Mesenchymal stem cell (in vitro differentiated cells and primary cell): Measurements from ENCODE around the gene DTX4.

ENCODE experiments used
- DNase-seq: peaks from one replicate; pipeline ENCODE4 v3.0.0-alpha.2; 2013
- H2AFZ ChIP-seq: one replicate; pipeline ENCODE4 v1.6.1; 2013; ENCODE audit warnings: low read depth, mild to moderate bottlenecking, control low read depth, inconsistent platforms, low read length, moderate library complexity
- H2AK5ac ChIP-seq: 2 replicates; pipeline ENCODE4 v1.6.1; 2013; ENCODE audit warnings: low read length, moderate library complexity, mild to moderate bottlenecking, inconsistent platforms; ENCODE audit not compliant: severe bottlenecking
- H2BK120ac ChIP-seq: one replicate; pipeline ENCODE4 v1.6.1; 2013; ENCODE audit warnings: low read depth, mild to moderate bottlenecking, inconsistent platforms, low read length, moderate library complexity
- H2BK12ac ChIP-seq, 2 experiments: one replicate each; pipeline ENCODE4 v1.6.1; 2013; ENCODE audit warnings: inconsistent platforms in 2 of 2, low read length in 2 of 2, mild to moderate bottlenecking in 2 of 2, moderate library complexity in 2 of 2, control low read depth in 1 of 2
- H2BK15ac ChIP-seq: one replicate; pipeline ENCODE4 v1.6.1; 2013; ENCODE audit warnings: mild to moderate bottlenecking, low read depth, inconsistent platforms; ENCODE audit not compliant: poor library complexity, severe bottlenecking
- H2BK5ac ChIP-seq: 2 replicates; pipeline ENCODE4 v1.6.1; 2013; ENCODE audit warnings: low read depth, mild to moderate bottlenecking, low read length, control low read depth, inconsistent platforms; ENCODE audit not compliant: poor library complexity, severe bottlenecking
- H3K14ac ChIP-seq, 2 experiments: one replicate each; pipeline ENCODE4 v1.6.1; 2013; ENCODE audit warnings: inconsistent platforms in 2 of 2, low read length in 2 of 2, control low read depth in 1 of 2, mild to moderate bottlenecking in 1 of 2, moderate library complexity in 1 of 2
- H3K18ac ChIP-seq, 2 experiments: one replicate each; pipeline ENCODE4 v1.6.1; 2013; ENCODE audit warnings: inconsistent platforms in 2 of 2, low read length in 2 of 2, control low read depth in 1 of 2, low read depth in 1 of 2, mild to moderate bottlenecking in 1 of 2
- H3K23ac ChIP-seq, 2 experiments: one replicate each; pipeline ENCODE4 v1.6.1; 2013; ENCODE audit warnings: inconsistent platforms in 2 of 2, low read length in 2 of 2, mild to moderate bottlenecking in 2 of 2, moderate library complexity in 2 of 2, control low read depth in 1 of 2
- H3K27ac ChIP-seq: 2 replicates; pipeline ENCODE4 v1.5.1; 2013; ENCODE audit warnings: mild to moderate bottlenecking, moderate library complexity, low read length, control low read depth, inconsistent platforms; ENCODE audit not compliant: poor library complexity, severe bottlenecking
- H3K27me3 ChIP-seq, 2 experiments: 2 replicates each; pipeline versions ENCODE4 v1.6.1 to v1.7.0; 2013; ENCODE audit warnings: low read length in 2 of 2, mild to moderate bottlenecking in 2 of 2, moderate library complexity in 2 of 2, control low read depth in 1 of 2, inconsistent platforms in 1 of 2; ENCODE audit not compliant: control insufficient read depth in 1 of 2, insufficient read depth in 1 of 2
- H3K36me3 ChIP-seq, 2 experiments: 2 replicates each; pipeline versions ENCODE4 v1.6.1 to v1.7.0; 2013; ENCODE audit warnings: low read length in 2 of 2, control low read depth in 1 of 2, inconsistent platforms in 1 of 2, low read depth in 1 of 2, mild to moderate bottlenecking in 1 of 2; ENCODE audit not compliant: insufficient read depth in 2 of 2, control insufficient read depth in 1 of 2
- H3K4ac ChIP-seq, 2 experiments: one replicate each; pipeline ENCODE4 v1.6.1; 2013; ENCODE audit warnings: inconsistent platforms in 2 of 2, low read length in 2 of 2, mild to moderate bottlenecking in 2 of 2, moderate library complexity in 2 of 2, control low read depth in 1 of 2, low read depth in 1 of 2
- H3K4me1 ChIP-seq: 2 replicates; pipeline ENCODE4 v1.6.1; 2013; ENCODE audit warnings: low read depth, low read length, control low read depth; ENCODE audit not compliant: control insufficient read depth, insufficient read depth
- H3K4me2 ChIP-seq: 2 replicates; pipeline ENCODE4 v1.6.1; 2013; ENCODE audit warnings: low read length, mild to moderate bottlenecking, inconsistent platforms; ENCODE audit not compliant: poor library complexity, severe bottlenecking
- H3K4me3 ChIP-seq, 2 experiments: 2 replicates each; pipeline versions ENCODE4 v1.5.1 to v1.7.0; 2013; ENCODE audit warnings: low read length in 2 of 2, mild to moderate bottlenecking in 2 of 2, control low read depth in 1 of 2, low read depth in 1 of 2; ENCODE audit not compliant: insufficient read depth in 1 of 2
- H3K79me1 ChIP-seq: replicated peaks from 2 replicates; pipeline ENCODE4 v1.6.1; 2013; ENCODE audit warnings: mild to moderate bottlenecking, control low read depth, low read length, inconsistent platforms; ENCODE audit not compliant: poor library complexity, severe bottlenecking
- H3K9ac ChIP-seq: 2 replicates; pipeline ENCODE4 v1.7.0; 2013; ENCODE audit warnings: mild to moderate bottlenecking, low read length, moderate library complexity
- H3K9me3 ChIP-seq: 2 replicates; pipeline ENCODE4 v1.7.0; 2013; ENCODE audit warnings: mild to moderate bottlenecking, low read length; ENCODE audit not compliant: control insufficient read depth
- H4K8ac ChIP-seq: one replicate; pipeline ENCODE4 v1.6.1; 2013; ENCODE audit warnings: inconsistent platforms, mild to moderate bottlenecking, low read length, moderate library complexity
- H4K91ac ChIP-seq: one replicate; pipeline ENCODE4 v1.6.1; 2013; ENCODE audit warnings: mild to moderate bottlenecking, low read length, inconsistent platforms
- WGBS: methylation state at CpG from one replicate; pipeline ENCODE4 v1.1.7; 2013; ENCODE audit warnings: mixed read lengths; 5-methylcytosine and 5-hydroxymethylcytosine counted together

Gene DTX4

GRCh38 chr11:59164028-59164427, 7.9 kb upstream of the DTX4 start:
- Histone ChIP-seq H4K8ac (no peak overlapping the region), H3K36me3 (no peaks in the 10 kb centered on the region), H3K4me1 (no peaks in the 10 kb centered on the region), H2AFZ (no peak overlapping the region), H2BK15ac (no peak overlapping the region), H3K4ac (no peak overlapping the region), H2BK12ac (no peak overlapping the region), H3K9ac (no peak overlapping the region), H3K4me3 (no peak overlapping the region), H3K9me3 (no peaks in the 10 kb centered on the region), H3K4me2 (no peak overlapping the region), H3K14ac (no peak overlapping the region), H3K27me3 (peaks cover 4 to 20% of the 10 kb centered on the region in 2 experiments), H3K18ac (no peak overlapping the region), H3K23ac (no peak overlapping the region), H2BK120ac (no peak overlapping the region), H3K27ac (no peak overlapping the region), H2AK5ac (no peak overlapping the region), H3K79me1 (no peaks in the 10 kb centered on the region), H2BK5ac (no peak overlapping the region), H4K91ac (no peak overlapping the region)
- 60% methylated on average over 1 of the region's 3 CpGs for WGBS
- no peak for DNase-seq

- Histone ChIP-seq H2BK120ac (no peak overlapping the region), H2BK5ac (no peak overlapping the region), H3K79me1 (no peaks in the 10 kb centered on the region), H3K18ac (peak overlapping the region in 1 of 2 experiments; percentile 67), H2AK5ac (no peak overlapping the region), H4K91ac (peak overlapping the region; percentile 28), H2BK15ac (peak overlapping the region; percentile 57), H3K4me3 (peak overlapping the region; percentile 66 to 86), H3K9ac (peak overlapping the region; percentile 62), H3K4me2 (peak overlapping the region; percentile 99), H3K4ac (no peak overlapping the region), H3K23ac (peak overlapping the region in 1 of 2 experiments; percentile 26), H2BK12ac (no peak overlapping the region), H3K14ac (no peak overlapping the region), H3K9me3 (no peaks in the 10 kb centered on the region), H3K27ac (no peak overlapping the region), H3K36me3 (no peaks in the 10 kb centered on the region), H2AFZ (peak overlapping the region; percentile 51), H3K27me3 (peaks cover 10 to 47% of the 10 kb centered on the region in 2 experiments), H3K4me1 (peaks cover 21% of the 10 kb centered on the region), H4K8ac (peak overlapping the region; percentile 50)
- no peak for DNase-seq
- 1% methylated on average over 15 of the region's 70 CpGs for WGBS
These were observed 580 bp downstream of the DTX4 start for GRCh38 chr11:59172345-59173079.

- Histone ChIP-seq H2BK120ac (no peak overlapping the region), H3K36me3 (no peaks in the 10 kb centered on the region), H3K27ac (no peak overlapping the region), H3K79me1 (no peaks in the 10 kb centered on the region), H3K27me3 (peaks cover 10 to 50% of the 10 kb centered on the region in 2 experiments), H2BK5ac (no peak overlapping the region), H4K8ac (peak overlapping the region; percentile 47), H3K18ac (peak overlapping the region in 1 of 2 experiments; percentile 28), H2AK5ac (no peak overlapping the region), H3K4me1 (peaks cover 21% of the 10 kb centered on the region), H2AFZ (peak overlapping the region; percentile 60), H3K4me2 (peak overlapping the region; percentile 99), H3K4ac (no peak overlapping the region), H3K23ac (no peak overlapping the region), H4K91ac (no peak overlapping the region), H2BK12ac (no peak overlapping the region), H3K9ac (peak overlapping the region; percentile 62), H3K4me3 (peak overlapping the region; percentile 42 to 80), H2BK15ac (no peak overlapping the region), H3K14ac (peak overlapping the region in 1 of 2 experiments; percentile 35), H3K9me3 (no peaks in the 10 kb centered on the region)
- WGBS: under 1% methylated on average over 34 of the region's 37 CpGs
- peak; percentile 36 for DNase-seq
These were observed 1.4 kb downstream of the DTX4 start for GRCh38 chr11:59173080-59173963.
